Measurements from ENCODE around the gene HDHD5. TPM values are rescaled to one million over a fixed set of nuclear protein-coding genes. Genes with fewer than 3 reads are reported as not detected.

The HDHD5 gene
- total and polyA plus RNA-seq, 11 donors, result 31.8 to 72.1 (median 49.0) TPM

- peaks cover 0 to 62% (median 36%) of the 10 kb centered on the region in 9 donors for H3K36me3 ChIP-seq
- intact Hi-C loops (cut with DNase I), result no loop called here
- no peaks in the 10 kb centered on the region for H3K9me3 ChIP-seq
- H3K27ac ChIP-seq, result peak overlapping the region in 1 of 12 donors; percentile 61
- no peaks in the 10 kb centered on the region for H3K27me3 ChIP-seq
- DNase-seq (no peak), ATAC-seq (no peak)
- no peak overlapping the region for H3K4me3 ChIP-seq
- 81 to 92% (median 90%) methylated on average over 17 of the region's 17 CpGs for WGBS, 4 donors
- H3K4me1 ChIP-seq, result peaks cover 0 to 23% (median 13%) of the 10 kb centered on the region in 12 donors
- TF ChIP-seq POLR2A (IDR thresholded peaks at IDR 0.05) (no peak), CTCF (IDR thresholded peaks at IDR 0.05) (no peak)
These were observed 21.1 kb downstream of the HDHD5 start for GRCh38 chr22:17137861-17138425.

DNA sequence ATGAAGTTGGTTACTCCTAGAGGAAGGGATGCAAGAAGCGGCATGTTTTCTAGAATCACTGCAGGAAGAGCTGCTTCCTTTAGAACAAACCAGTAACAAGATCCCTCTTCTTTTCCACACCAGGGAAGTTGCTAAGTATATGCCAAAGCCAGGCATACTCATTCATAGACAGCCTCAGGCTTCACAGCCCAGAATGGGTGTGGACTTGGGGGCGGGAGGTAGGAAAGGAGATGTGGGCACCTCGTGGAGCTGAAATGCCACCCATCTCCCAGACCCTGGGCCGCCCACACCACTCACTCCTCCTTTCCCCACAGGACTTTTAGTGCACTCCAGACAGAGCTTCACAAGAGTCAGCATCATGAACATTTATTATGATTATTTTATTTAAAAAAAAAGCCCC lies 21.9 kb downstream of the HDHD5 start:
- TF ChIP-seq CTCF (IDR thresholded peaks at IDR 0.05), result no peak
- no peak for TF ChIP-seq POLR2A (IDR thresholded peaks at IDR 0.05)
- no peak overlapping the region for H3K27ac ChIP-seq
- H3K4me1 ChIP-seq, result peaks cover 0 to 29% (median 13%) of the 10 kb centered on the region in 12 donors
- H3K36me3 ChIP-seq, result peaks cover 0 to 54% (median 32%) of the 10 kb centered on the region in 9 donors
- no peaks in the 10 kb centered on the region for H3K9me3 ChIP-seq
- intact Hi-C loops (cut with DNase I), result no loop called here
- H3K4me3 ChIP-seq, result no peak overlapping the region
- WGBS, 4 donors, result 79 to 83% (median 81%) methylated on average over 4 of the region's 4 CpGs
- no peak for ATAC-seq
- DNase-seq, result no peak
- H3K27me3 ChIP-seq, result no peaks in the 10 kb centered on the region

- ATAC-seq (no peak), DNase-seq (peak in 1 of 5 donors; percentile 42)
- no peak overlapping the region for H3K27ac ChIP-seq
- H3K36me3 ChIP-seq, result peaks cover 0 to 35% (median 19%) of the 10 kb centered on the region in 9 donors
- H3K9me3 ChIP-seq, result no peaks in the 10 kb centered on the region
- H3K27me3 ChIP-seq, result no peaks in the 10 kb centered on the region
- H3K4me3 ChIP-seq, result no peak overlapping the region
- H3K4me1 ChIP-seq, result peaks cover 0 to 27% (median 8%) of the 10 kb centered on the region in 12 donors
- WGBS, 4 donors, result 86 to 92% (median 89%) methylated on average over 15 of the region's 15 CpGs
- intact Hi-C loops (cut with DNase I), result no loop called here
- no peak for TF ChIP-seq POLR2A (IDR thresholded peaks at IDR 0.05)
- TF ChIP-seq CTCF (IDR thresholded peaks at IDR 0.05), result no peak
These were observed 23.8 kb downstream of the HDHD5 start for GRCh38 chr22:17135153-17135760.

DNA sequence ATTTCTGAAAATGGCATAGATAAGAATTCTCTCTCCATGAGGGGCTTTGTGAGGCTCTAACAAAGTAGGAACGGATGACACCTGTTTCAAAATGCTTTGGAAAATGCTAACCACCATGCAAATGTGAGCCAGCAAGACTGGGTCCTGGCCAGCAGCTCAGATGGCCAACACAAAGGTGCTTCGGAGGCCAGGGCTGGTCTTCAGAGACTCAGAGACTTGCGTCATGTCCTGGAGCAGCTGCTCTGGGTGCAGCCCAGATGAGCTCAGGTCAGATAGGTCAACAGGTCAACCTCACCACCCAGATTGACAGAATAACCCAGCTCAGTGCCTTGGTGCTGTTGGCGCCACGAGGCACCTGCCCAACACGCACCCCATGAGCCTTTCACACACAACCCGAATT lies 25.9 kb downstream of the HDHD5 start:
- Histone ChIP-seq H3K27me3 (no peaks in the 10 kb centered on the region), H3K4me1 (peaks cover 0 to 18% (median 8%) of the 10 kb centered on the region in 12 donors), H3K4me3 (no peak overlapping the region), H3K36me3 (peaks cover 0 to 15% (median 11%) of the 10 kb centered on the region in 9 donors), H3K27ac (no peak overlapping the region), H3K9me3 (no peaks in the 10 kb centered on the region)
- DNase-seq (peak in 1 of 5 donors; percentile 27), ATAC-seq (no peak)
- TF ChIP-seq POLR2A (IDR thresholded peaks at IDR 0.05), result no peak
- TF ChIP-seq CTCF (IDR thresholded peaks at IDR 0.05), result no peak
- intact Hi-C loops (cut with DNase I), result no loop called here
- WGBS, 4 donors, result 79 to 94% (median 86%) methylated on average over 6 to 7 of the region's 7 CpGs
